GM23338 (cell line): Measurements from ENCODE around the gene NCS1.

Source experiments
- CTCF ChIP-seq, 2 experiments: fragments of 200-600 bp in 1 of 2; sonication (generic) in 1 of 2; conservative IDR thresholded peaks; 2 replicates each; pipeline versions ENCODE4 v1.5.1 to v1.6.1; 2016 to 2017; ENCODE audit warnings: antibody characterized with exemption in 2 of 2, low read depth in 2 of 2, mild to moderate bottlenecking in 2 of 2, moderate library complexity in 1 of 2
- ETS1 ChIP-seq: IDR thresholded peaks from 2 replicates; pipeline ENCODE4 v1.6.1; 2016; ENCODE audit warnings: antibody characterized with exemption
- EZH2 ChIP-seq: fragments of 200-600 bp; sonication (generic); IDR thresholded peaks from one replicate; pipeline ENCODE4 v1.8.0; 2017; ENCODE audit warnings: antibody characterized with exemption, mild to moderate bottlenecking, low read depth; ENCODE audit not compliant: unreplicated experiment
- EZH2phosphoT487 ChIP-seq: fragments of 200-600 bp; sonication (generic); IDR thresholded peaks from one replicate; pipeline ENCODE4 v1.8.1; 2018; ENCODE audit warnings: antibody characterized with exemption; ENCODE audit not compliant: unreplicated experiment
- JUNB ChIP-seq: IDR thresholded peaks from one replicate; pipeline ENCODE4 v1.6.1; 2016; ENCODE audit warnings: antibody characterized with exemption; ENCODE audit not compliant: unreplicated experiment
- NANOG ChIP-seq: IDR thresholded peaks from 2 replicates; pipeline ENCODE4 v1.6.1; 2016; ENCODE audit warnings: antibody characterized with exemption, borderline replicate concordance
- POLR2AphosphoS5 ChIP-seq: IDR thresholded peaks from 2 replicates; pipeline ENCODE4 v1.6.1; 2016; ENCODE audit warnings: antibody characterized with exemption, low read depth
- REST ChIP-seq: IDR thresholded peaks from one replicate; pipeline ENCODE4 v1.6.1; 2018; ENCODE audit warnings: antibody characterized with exemption; ENCODE audit not compliant: unreplicated experiment

DNA sequence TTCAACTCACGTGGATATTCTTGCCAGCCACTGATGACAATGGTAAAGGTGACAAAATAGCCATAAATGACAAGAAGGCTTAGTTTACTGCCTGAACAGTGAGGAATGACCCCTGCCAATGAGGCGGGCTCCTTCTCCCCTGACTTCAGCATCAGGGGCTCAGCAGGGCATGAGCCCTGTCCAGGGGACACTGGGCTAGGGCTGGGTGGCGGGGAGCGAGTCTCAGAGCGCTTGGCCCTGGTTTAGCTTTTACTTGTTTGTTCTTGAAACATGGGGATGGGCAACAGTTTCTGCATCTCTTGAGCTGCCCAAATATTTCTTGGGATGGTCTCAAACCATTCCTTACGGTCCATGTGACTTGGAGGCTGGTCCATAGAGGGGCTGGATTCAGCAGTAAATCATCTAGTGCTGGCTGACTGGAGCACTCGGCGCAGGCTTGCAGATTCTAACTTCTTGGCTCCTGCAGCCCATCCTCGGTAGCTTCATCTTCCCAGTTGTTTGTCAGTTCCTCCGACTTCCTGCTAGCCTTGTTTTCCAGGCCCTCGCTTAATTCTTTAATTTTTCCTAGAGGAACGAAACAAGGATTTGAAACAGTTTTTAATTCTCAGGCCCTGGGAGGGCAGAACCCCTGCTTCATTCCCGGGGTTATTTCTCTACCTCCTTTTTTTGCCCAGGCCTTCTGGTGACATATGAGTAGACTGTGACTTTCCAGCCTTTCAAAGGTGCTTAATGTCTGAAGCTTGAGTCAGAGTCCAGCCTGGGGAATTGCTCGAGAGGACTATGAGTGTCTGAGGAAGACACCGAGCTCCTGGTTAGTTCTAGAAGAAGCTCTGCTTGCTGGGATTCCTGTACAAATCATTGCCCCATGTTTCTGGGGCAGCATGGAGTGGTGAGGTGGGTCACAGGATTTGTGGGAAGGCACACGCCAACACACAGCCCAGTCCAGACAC is 88.9 kb downstream of the NCS1 start:
- no peak for TF ChIP-seq EZH2
- TF ChIP-seq ETS1: no peak
- TF ChIP-seq CTCF (conservative IDR thresholded peaks at IDR 0.05; ENCODE audit: low read depth in 2 of 2): no peak
- TF ChIP-seq POLR2AphosphoS5: no peak
- TF ChIP-seq EZH2phosphoT487: no peak
- TF ChIP-seq REST: no peak
- no peak for TF ChIP-seq JUNB
- no peak for TF ChIP-seq NANOG
